CD4-positive, alpha-beta T cell (primary cell): ENCODE results near the gene SLC17A9. TPM values are rescaled to one million over a fixed set of nuclear protein-coding genes. Genes with fewer than 3 reads are reported as not detected.

Experiments used
- ATAC-seq: fragments of 200-7000 bp; cut with Tn5 transposase; one replicate; pipeline ENCODE4 v1.10.0; 2022; ENCODE audit warnings: mild to moderate bottlenecking; ENCODE audit not compliant: poor library complexity
- CTCF ChIA-PET: fragments of 350-600 bp; sonication (Branson Sonifier 250); formaldehyde crosslinking; loops from one replicate; lab custom pipeline; 2021; ENCODE audit warnings: antibody characterized with exemption, inconsistent platforms; lab: Charles Lee
- POLR2A ChIA-PET: fragments of 350-600 bp; sonication (Branson Sonifier 250); formaldehyde crosslinking; loops from one replicate; lab custom pipeline; 2021; ENCODE audit warnings: antibody characterized with exemption, inconsistent platforms; lab: Charles Lee
- DNase-seq, 14 experiments: peaks; one replicate each; pipeline ENCODE4 v3.0.0-alpha.2; 2013 to 2020; ENCODE audit warnings: mixed read lengths in 2 of 14
- H3K27ac ChIP-seq, 2 donors: one replicate each; pipeline versions ENCODE4 v1.5.1 to v1.7.0; 2013; ENCODE audit warnings: low read length in 2 of 2, low read depth in 1 of 2, mild to moderate bottlenecking in 1 of 2
- H3K27me3 ChIP-seq, 2 experiments: 1 replicate in 1 of 2; 2 replicates in 1 of 2; pipeline versions ENCODE4 v1.6.1 to v1.7.0; 2013; ENCODE audit warnings: low read length in 2 of 2, control low read depth in 1 of 2, mild to moderate bottlenecking in 1 of 2, moderate library complexity in 1 of 2; ENCODE audit not compliant: insufficient read depth in 2 of 2, control insufficient read depth in 1 of 2
- H3K36me3 ChIP-seq: one replicate; pipeline ENCODE4 v1.6.1; 2013; ENCODE audit warnings: low read length, control low read depth; ENCODE audit not compliant: insufficient read depth
- H3K4me1 ChIP-seq: one replicate; pipeline ENCODE4 v1.6.1; 2013; ENCODE audit warnings: low read length, control low read depth; ENCODE audit not compliant: insufficient read depth
- H3K4me3 ChIP-seq: one replicate; pipeline ENCODE4 v1.5.1; 2013; ENCODE audit warnings: mild to moderate bottlenecking, low read length, moderate library complexity
- H3K9me3 ChIP-seq, 2 experiments: 1 replicate in 1 of 2; 2 replicates in 1 of 2; pipeline versions ENCODE4 v1.6.1 to v1.7.0; 2013; ENCODE audit warnings: low read length in 2 of 2, mild to moderate bottlenecking in 2 of 2, control low read depth in 1 of 2, moderate library complexity in 1 of 2; ENCODE audit not compliant: control insufficient read depth in 1 of 2, insufficient read depth in 1 of 2
- H3K27ac Mint-ChIP-seq: one replicate; pipeline ENCODE4 v1.8.0; 2020; ENCODE audit warnings: mixed read lengths
- H3K27me3 Mint-ChIP-seq: one replicate; pipeline ENCODE4 v1.8.0; 2021; ENCODE audit warnings: mixed read lengths
- H3K36me3 Mint-ChIP-seq: one replicate; pipeline ENCODE4 v1.8.0; 2021; ENCODE audit warnings: low read depth, mixed read lengths
- H3K4me1 Mint-ChIP-seq: one replicate; pipeline ENCODE4 v1.8.0; 2021; ENCODE audit warnings: low read depth, mixed read lengths
- H3K4me3 Mint-ChIP-seq: one replicate; pipeline ENCODE4 v1.8.0; 2020; ENCODE audit warnings: mild to moderate bottlenecking, mixed read lengths
- H3K9me3 Mint-ChIP-seq: one replicate; pipeline ENCODE4 v1.8.0; 2020; ENCODE audit warnings: mixed read lengths
- intact Hi-C, 2 experiments: fragments of 100-400 bp; cut with DNase I in 1 of 2; cut with micrococcal nuclease in 1 of 2; formaldehyde crosslinking; loops; one replicate each; pipeline versions ENCODE4 v1.15.1 to v1.9.0; 2023 to 2025; cut with DNase I, micrococcal nuclease
- total RNA-seq, 174 experiments: library from RNA in 2 of 174; stranded (reverse) in 2 of 174; gene quantifications; one replicate each; pipeline ENCODE4 v1.2.3 and lab custom pipeline; 2021 to 2026
- TF ChIP-seq, protein P1 (sequence below): fragments of 200-600 bp; IDR thresholded peaks from one replicate; pipeline ENCODE4 v1.8.0; 2022; ENCODE audit warnings: antibody characterized with exemption, mild to moderate bottlenecking

The SLC17A9 gene
- total RNA-seq, 2 experiments from 2014 or later, result 3.5 to 5.5 TPM

DNA sequence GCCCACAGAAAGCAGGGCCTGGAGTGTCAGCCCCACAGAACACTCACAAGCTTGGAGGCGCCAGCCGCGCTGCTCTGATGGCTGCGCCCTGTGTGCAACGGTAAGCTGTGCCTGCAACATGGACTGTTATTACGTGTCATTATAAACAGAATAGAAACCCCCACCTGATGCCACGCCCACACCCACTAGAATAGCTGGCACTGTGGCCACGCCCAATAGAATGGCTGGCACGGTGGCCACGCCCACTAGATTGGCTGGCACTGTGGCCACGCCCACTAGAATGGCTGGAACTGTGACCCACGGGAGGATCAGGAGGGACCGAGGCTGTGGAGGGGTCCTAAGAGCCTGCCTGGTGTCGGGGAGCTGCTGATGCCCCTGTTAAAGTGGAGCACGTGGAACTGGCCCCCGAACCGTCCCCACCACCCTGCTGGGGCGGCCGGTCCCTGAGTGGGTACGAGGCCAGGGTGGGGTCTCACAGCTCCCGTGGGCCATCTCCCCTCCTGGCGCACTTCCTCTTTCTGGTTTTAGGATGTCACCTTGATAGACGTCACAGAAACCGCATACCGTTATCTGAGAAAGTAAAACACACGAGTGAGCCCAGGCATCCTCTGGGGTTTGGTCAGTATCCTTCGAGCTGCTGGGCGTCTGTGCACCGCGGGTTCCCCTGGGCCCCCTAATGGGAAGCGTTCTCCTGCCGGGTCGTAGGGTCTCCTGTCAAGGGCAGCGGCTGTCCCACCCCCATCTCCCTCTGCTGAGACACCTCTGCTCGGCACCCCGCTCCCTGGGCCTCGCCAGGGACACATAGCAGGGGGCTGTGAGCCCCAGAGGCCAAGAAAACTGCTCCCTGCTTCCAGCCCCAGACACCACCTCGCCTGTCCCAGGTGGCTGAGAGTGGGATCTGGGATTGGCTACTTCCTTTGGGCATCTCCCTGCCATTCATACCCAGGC lies 25.4 kb downstream of the SLC17A9 start:
- H3K4me1 ChIP-seq, result peaks cover 61% of the 10 kb centered on the region
- POLR2A ChIA-PET, result interaction anchor here (1.0 to 3.0 kb wide), 3 partner anchors 24 to 60 kb away, joined by 3 to 21 read pairs (median 3); partner anchors contain the start of gene DIDO1
- H3K4me1 Mint-ChIP-seq, result peaks cover 38% of the 10 kb centered on the region

DNA sequence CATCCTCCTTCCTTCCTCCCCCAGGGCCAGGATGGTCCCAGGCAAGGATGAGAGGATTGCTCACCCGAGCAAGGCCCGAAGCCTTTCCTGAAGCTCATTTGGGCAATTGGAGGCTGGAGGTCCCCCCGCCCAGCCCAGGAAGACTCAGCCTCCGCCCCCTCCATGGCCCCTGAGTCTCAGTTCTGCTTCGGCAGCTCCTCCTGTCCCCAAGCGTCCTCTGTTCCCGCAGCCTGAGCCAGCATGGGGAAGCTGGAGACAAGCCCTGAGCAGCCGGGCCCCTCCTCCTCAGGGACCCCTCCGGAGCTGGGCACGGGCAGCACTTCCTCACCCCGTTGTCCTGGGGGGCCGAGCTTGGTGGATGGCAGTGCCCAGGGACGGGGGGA lies 26.0 kb downstream of the SLC17A9 start:
- ChIA-PET POLR2A (interaction anchor here (1.0 to 3.0 kb wide), 3 partner anchors 25 to 61 kb away, joined by 3 to 21 read pairs (median 3); partner anchors contain the start of gene DIDO1), CTCF (interaction anchor here (3.3 kb wide), 1 partner anchor 30 kb away, joined by 24 read pairs; no protein-coding TSS in a partner anchor)
- Histone ChIP-seq H3K27ac (no peak overlapping the region), H3K4me3 (no peak overlapping the region), H3K4me1 (peaks cover 55% of the 10 kb centered on the region), H3K27me3 (peaks cover 61 to 70% of the 10 kb centered on the region in 2 experiments), H3K36me3 (no peaks in the 10 kb centered on the region), H3K9me3 (peaks cover 0 to 28% of the 10 kb centered on the region in 2 experiments)
- Mint-ChIP-seq H3K36me3 (no peaks in the 10 kb centered on the region), H3K27ac (peak overlapping the region; percentile 80), H3K4me1 (peaks cover 43% of the 10 kb centered on the region), H3K9me3 (no peaks in the 10 kb centered on the region), H3K27me3 (peaks cover 73% of the 10 kb centered on the region), H3K4me3 (peak overlapping the region; percentile 54)
- TF ChIP-seq, protein P1, sequence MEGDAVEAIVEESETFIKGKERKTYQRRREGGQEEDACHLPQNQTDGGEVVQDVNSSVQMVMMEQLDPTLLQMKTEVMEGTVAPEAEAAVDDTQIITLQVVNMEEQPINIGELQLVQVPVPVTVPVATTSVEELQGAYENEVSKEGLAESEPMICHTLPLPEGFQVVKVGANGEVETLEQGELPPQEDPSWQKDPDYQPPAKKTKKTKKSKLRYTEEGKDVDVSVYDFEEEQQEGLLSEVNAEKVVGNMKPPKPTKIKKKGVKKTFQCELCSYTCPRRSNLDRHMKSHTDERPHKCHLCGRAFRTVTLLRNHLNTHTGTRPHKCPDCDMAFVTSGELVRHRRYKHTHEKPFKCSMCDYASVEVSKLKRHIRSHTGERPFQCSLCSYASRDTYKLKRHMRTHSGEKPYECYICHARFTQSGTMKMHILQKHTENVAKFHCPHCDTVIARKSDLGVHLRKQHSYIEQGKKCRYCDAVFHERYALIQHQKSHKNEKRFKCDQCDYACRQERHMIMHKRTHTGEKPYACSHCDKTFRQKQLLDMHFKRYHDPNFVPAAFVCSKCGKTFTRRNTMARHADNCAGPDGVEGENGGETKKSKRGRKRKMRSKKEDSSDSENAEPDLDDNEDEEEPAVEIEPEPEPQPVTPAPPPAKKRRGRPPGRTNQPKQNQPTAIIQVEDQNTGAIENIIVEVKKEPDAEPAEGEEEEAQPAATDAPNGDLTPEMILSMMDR, result no peak
- DNase-seq (peak in 2 of 14 experiments; percentile 46 to 48), ATAC-seq (no peak)
- intact Hi-C loops, result no loop called here

More for the DNA sequence above, 25.4 kb downstream of the SLC17A9 start:
- no peaks in the 10 kb centered on the region for H3K36me3 ChIP-seq
- Mint-ChIP-seq H3K27ac (peak overlapping the region; percentile 80), H3K36me3 (no peaks in the 10 kb centered on the region), H3K27me3 (peaks cover 74% of the 10 kb centered on the region), H3K9me3 (no peaks in the 10 kb centered on the region), H3K4me3 (peak overlapping the region; percentile 83)
- intact Hi-C loops, result no loop called here
- CTCF ChIA-PET, result interaction anchor here (0.5 to 3.3 kb wide), 2 partner anchors 31 to 74 kb away, joined by 3 to 24 read pairs; no protein-coding TSS in a partner anchor
- TF ChIP-seq, protein P1, result no peak
- H3K4me3 ChIP-seq, result peak overlapping the region; percentile 49
- no peak overlapping the region for H3K27ac ChIP-seq
- ATAC-seq (peak; percentile 83), DNase-seq (peak; percentile 49 to 93 (median 78))
- H3K9me3 ChIP-seq, result peaks cover 0 to 28% of the 10 kb centered on the region in 2 experiments
- H3K27me3 ChIP-seq, result peaks cover 67 to 74% of the 10 kb centered on the region in 2 experiments

GRCh38 chr20:62979310-62979709 lies 26.8 kb downstream of the SLC17A9 start:
- H3K4me3 ChIP-seq, result no peak overlapping the region
- peaks cover 44% of the 10 kb centered on the region for H3K4me1 Mint-ChIP-seq
- H3K36me3 Mint-ChIP-seq, result no peaks in the 10 kb centered on the region

More at GRCh38 chr20:62979310-62979709, 26.8 kb downstream of the SLC17A9 start:
- no peak overlapping the region for H3K27ac ChIP-seq
- POLR2A ChIA-PET, result interaction anchor here (1.4 to 3.0 kb wide), 2 partner anchors 25 to 53 kb away, joined by 3 to 21 read pairs; partner anchors contain the start of gene DIDO1
- peaks cover 0 to 28% of the 10 kb centered on the region in 2 experiments for H3K9me3 ChIP-seq
- H3K27ac Mint-ChIP-seq, result peak overlapping the region; percentile 33
- TF ChIP-seq, protein P1, result no peak
- H3K4me1 ChIP-seq, result peaks cover 55% of the 10 kb centered on the region
- peak in 1 of 14 experiments; percentile 19 for DNase-seq
- H3K36me3 ChIP-seq, result no peaks in the 10 kb centered on the region
- no peaks in the 10 kb centered on the region for H3K9me3 Mint-ChIP-seq
- intact Hi-C loops, result no loop called here
- H3K27me3 Mint-ChIP-seq, result peaks cover 69% of the 10 kb centered on the region
- H3K4me3 Mint-ChIP-seq, result no peak overlapping the region
- peaks cover 53 to 64% of the 10 kb centered on the region in 2 experiments for H3K27me3 ChIP-seq
- ATAC-seq, result no peak
- CTCF ChIA-PET, result interaction anchor here (3.9 kb wide), 1 partner anchor 30 kb away, joined by 23 read pairs; no protein-coding TSS in a partner anchor
